Thyroid gland (tissue), 4 donors: ENCODE measurements around the gene ANKRD26.

ENCODE experiments used
- CTCF ChIP-seq, 6 experiments: fragments of 200-600 bp in 3 of 6; fragments of 450-650 bp in 3 of 6; sonication (generic) in 3 of 6; IDR thresholded peaks; one replicate each; pipeline ENCODE4 v1.5.1; 2016 to 2019; ENCODE audit warnings: antibody characterized with exemption in 6 of 6, mild to moderate bottlenecking in 2 of 6, inconsistent platforms in 1 of 6, moderate library complexity in 1 of 6
- POLR2A ChIP-seq, 2 donors: fragments of 450-650 bp; IDR thresholded peaks; one replicate each; pipeline ENCODE4 v1.6.1; 2017; ENCODE audit warnings: antibody characterized with exemption in 2 of 2, mild to moderate bottlenecking in 2 of 2, moderate library complexity in 1 of 2

DNA sequence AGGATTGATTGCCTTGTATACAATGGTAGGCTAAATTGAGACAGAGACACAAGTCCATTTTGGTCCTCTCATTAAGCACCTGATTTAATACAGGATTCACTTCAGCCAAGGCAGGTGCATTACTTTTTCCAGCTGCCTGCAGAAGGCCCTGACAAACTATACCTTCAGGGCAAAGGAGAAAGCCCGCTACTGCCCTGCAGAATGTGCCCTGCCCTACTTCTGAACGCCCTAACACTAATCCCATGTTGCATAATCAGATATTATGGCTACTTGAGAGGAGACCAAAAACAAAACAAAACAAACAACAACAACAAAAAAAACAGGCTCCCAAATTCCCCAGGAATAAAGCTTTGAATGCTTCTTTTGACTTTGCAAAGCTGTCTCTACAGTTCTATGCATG lies 122.7 kb downstream of the ANKRD26 start:
- TF ChIP-seq CTCF (IDR thresholded peaks at IDR 0.05) = no peak
- no peak for TF ChIP-seq POLR2A (IDR thresholded peaks at IDR 0.05)
